ENCODE data around the gene EHD4. TPM values are rescaled to one million over a fixed set of nuclear protein-coding genes. Genes with fewer than 3 reads are reported as not detected.

The EHD4 gene
- total and polyA plus RNA-seq, 12 donors = 23.4 to 62.7 (median 43.2) TPM

DNA sequence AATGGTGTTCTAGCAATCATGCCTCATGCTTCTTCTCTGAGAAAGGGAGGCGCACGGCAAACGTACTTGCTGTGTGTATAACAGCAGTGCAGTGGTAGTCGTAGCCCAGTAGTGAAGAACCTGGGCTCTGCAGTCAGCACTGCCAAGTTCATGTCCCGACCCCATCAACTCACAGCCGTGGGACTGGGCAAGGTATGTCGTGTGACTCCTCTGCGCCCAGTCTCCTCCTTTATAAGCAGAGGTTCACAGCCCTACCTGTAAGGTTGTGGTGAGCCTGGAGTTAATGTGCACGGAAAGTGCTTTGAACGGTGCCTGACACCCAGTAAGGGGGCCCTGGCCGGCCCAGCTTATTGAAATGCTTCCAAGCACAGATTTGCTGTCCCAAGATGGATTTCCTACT, 26.6 kb downstream of the EHD4 start:
- peak; percentile 3 to 52 (median 40) for ATAC-seq
- Histone ChIP-seq H3K36me3 (peaks cover 0 to 67% (median 9%) of the 10 kb centered on the region in 9 donors), H3K4me1 (peaks cover 38 to 100% (median 95%) of the 10 kb centered on the region in 9 donors), H3K9me3 (no peaks in the 10 kb centered on the region), H3K27me3 (no peaks in the 10 kb centered on the region), H3K4me3 (peak overlapping the region in 1 of 10 donors; percentile 11), H3K27ac (peak overlapping the region in 9 of 10 donors; percentile 21 to 83 (median 78))
- WGBS, 2 donors = 39 to 52% methylated on average over 11 of the region's 11 CpGs
- TF ChIP-seq, protein P1, sequence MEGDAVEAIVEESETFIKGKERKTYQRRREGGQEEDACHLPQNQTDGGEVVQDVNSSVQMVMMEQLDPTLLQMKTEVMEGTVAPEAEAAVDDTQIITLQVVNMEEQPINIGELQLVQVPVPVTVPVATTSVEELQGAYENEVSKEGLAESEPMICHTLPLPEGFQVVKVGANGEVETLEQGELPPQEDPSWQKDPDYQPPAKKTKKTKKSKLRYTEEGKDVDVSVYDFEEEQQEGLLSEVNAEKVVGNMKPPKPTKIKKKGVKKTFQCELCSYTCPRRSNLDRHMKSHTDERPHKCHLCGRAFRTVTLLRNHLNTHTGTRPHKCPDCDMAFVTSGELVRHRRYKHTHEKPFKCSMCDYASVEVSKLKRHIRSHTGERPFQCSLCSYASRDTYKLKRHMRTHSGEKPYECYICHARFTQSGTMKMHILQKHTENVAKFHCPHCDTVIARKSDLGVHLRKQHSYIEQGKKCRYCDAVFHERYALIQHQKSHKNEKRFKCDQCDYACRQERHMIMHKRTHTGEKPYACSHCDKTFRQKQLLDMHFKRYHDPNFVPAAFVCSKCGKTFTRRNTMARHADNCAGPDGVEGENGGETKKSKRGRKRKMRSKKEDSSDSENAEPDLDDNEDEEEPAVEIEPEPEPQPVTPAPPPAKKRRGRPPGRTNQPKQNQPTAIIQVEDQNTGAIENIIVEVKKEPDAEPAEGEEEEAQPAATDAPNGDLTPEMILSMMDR (IDR thresholded peaks at IDR 0.05) = no peak
- intact Hi-C loops (cut with DNase I) = no loop called here
- no peak for DNase-seq

DNA sequence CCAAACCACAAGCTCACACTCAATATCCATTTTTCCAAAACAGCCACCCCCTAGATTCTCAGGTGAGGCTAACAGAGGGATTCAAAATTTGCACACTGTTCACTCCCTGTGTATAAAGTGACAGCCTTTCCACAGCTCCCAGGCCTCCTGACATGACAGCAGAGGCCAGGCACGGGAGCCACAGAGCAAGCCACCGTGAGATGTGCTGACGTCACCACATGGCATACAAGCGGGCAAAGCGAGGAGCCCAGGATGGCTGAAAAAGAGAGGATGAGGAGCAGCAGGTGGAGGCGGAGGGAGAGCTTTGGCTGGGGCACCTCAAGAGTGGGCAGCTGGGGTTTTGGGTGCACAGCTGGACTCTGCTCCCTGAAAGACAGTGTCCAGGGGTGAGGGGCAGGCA, 27.1 kb downstream of the EHD4 start:
- peaks cover 33 to 100% (median 95%) of the 10 kb centered on the region in 9 donors for H3K4me1 ChIP-seq
- DNase-seq (no peak), ATAC-seq (peak in 6 of 8 donors; percentile 19 to 48 (median 30))
- TF ChIP-seq, protein P1 (IDR thresholded peaks at IDR 0.05) = no peak
- intact Hi-C loops (cut with DNase I) = no loop called here
- H3K36me3 ChIP-seq = peaks cover 0 to 67% (median 9%) of the 10 kb centered on the region in 9 donors
- H3K27me3 ChIP-seq = no peaks in the 10 kb centered on the region
- peak overlapping the region in 9 of 10 donors; percentile 49 to 83 (median 78) for H3K27ac ChIP-seq
- no peaks in the 10 kb centered on the region for H3K9me3 ChIP-seq
- WGBS, 2 donors = 63 to 76% methylated on average over 6 of the region's 6 CpGs
- H3K4me3 ChIP-seq = no peak overlapping the region

DNA sequence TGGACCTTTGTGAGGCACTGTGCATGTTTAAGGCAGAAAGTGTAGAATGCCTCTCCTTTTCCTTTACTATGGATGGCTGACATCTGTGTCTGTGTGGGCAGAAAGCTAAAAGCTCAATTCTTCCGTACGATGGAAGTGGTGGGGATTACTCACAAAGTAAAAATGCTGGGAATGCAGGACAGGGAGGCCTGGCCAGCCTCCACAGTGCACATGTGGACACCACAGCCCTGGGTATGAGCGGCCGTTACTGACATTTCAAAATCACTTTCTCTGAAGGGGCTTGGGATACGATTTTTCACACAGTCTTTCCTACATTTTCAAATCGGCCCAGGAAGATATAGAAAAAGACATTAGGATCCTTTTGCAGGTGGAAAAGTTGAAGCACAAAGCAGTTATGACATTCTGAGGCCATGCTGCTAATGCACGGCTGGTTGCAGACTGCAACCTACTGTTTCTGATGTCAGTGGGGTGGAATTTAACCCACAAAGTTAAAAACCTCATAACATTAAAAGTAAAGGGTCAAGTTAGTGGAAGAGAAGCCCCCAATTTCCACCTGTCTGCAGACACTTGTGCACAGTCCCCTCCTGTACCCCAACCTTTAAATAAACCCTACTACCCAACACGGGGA, 27.9 kb downstream of the EHD4 start:
- Histone ChIP-seq H3K9me3 (no peaks in the 10 kb centered on the region), H3K4me1 (peaks cover 27 to 98% (median 89%) of the 10 kb centered on the region in 9 donors), H3K4me3 (no peak overlapping the region), H3K27ac (peak overlapping the region; percentile 49 to 83 (median 78)), H3K36me3 (peaks cover 0 to 72% (median 9%) of the 10 kb centered on the region in 9 donors), H3K27me3 (no peaks in the 10 kb centered on the region)
- 21 to 30% methylated on average over 8 of the region's 8 CpGs for WGBS, 2 donors
- TF ChIP-seq, protein P1 (IDR thresholded peaks at IDR 0.05) = no peak
- intact Hi-C loops (cut with DNase I) = no loop called here
- peak in 7 of 8 donors; percentile 49 to 77 (median 70) for ATAC-seq
- DNase-seq = no peak

DNA sequence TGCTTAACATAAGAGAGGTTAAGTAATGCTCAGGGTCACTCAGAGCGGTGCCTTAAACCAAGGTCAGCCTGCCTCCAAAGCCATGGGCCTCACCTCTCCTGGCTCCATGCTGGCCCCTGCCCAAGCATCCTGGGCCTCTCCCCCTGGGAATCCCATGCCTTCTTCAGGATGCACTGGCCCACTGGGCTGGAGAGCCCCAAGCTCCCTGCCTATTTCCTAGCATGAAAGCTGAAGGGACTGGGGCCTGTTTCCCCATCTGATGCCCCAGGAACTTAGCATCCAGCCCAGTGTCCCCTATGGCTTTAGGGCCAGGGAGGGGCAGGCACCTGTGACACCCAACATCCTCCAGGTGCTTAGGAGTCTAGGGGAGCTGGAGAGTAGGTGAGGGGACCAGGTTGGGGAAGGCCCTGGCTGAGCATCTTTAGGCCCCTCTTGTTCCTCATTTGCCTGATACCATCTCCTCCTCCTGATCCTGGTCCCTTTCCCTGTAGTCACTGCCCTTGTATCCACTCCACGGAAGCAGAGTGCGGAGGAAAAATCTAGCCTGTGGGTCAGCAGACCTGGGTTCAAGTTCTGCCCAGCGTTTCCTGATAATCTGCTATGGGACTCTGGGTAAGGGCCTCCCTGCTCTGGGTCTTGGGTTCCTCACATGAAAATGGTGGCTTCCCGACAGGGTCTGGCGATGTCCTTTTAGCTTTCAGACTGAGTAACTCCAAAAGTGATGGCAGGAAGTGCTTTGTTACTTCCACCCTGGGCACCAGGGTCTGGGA, 28.6 kb downstream of the EHD4 start:
- TF ChIP-seq, protein P1 (IDR thresholded peaks at IDR 0.05) = no peak
- H3K36me3 ChIP-seq = peaks cover 0 to 79% (median 9%) of the 10 kb centered on the region in 9 donors
- intact Hi-C loops (cut with DNase I) = no loop called here
- ATAC-seq (peak in 1 of 8 donors; percentile 4), DNase-seq (no peak)
- H3K4me3 ChIP-seq = no peak overlapping the region
- peak overlapping the region; percentile 49 to 83 (median 78) for H3K27ac ChIP-seq
- peaks cover 27 to 98% (median 87%) of the 10 kb centered on the region in 9 donors for H3K4me1 ChIP-seq
- no peaks in the 10 kb centered on the region for H3K9me3 ChIP-seq
- 75 to 81% methylated on average over 6 of the region's 6 CpGs for WGBS, 2 donors
- no peaks in the 10 kb centered on the region for H3K27me3 ChIP-seq
